ENCODE results near the gene ADGRG7.
A peak's percentile ranks its signal among the peaks of the same experiment; 100 is the strongest.
"Not testable (repeated sequence)": the region's sequence is repeated elsewhere in the genome, so short reads cannot be mapped to it uniquely, and the experiment has no call there.

ADGRG7 gene, protein sequence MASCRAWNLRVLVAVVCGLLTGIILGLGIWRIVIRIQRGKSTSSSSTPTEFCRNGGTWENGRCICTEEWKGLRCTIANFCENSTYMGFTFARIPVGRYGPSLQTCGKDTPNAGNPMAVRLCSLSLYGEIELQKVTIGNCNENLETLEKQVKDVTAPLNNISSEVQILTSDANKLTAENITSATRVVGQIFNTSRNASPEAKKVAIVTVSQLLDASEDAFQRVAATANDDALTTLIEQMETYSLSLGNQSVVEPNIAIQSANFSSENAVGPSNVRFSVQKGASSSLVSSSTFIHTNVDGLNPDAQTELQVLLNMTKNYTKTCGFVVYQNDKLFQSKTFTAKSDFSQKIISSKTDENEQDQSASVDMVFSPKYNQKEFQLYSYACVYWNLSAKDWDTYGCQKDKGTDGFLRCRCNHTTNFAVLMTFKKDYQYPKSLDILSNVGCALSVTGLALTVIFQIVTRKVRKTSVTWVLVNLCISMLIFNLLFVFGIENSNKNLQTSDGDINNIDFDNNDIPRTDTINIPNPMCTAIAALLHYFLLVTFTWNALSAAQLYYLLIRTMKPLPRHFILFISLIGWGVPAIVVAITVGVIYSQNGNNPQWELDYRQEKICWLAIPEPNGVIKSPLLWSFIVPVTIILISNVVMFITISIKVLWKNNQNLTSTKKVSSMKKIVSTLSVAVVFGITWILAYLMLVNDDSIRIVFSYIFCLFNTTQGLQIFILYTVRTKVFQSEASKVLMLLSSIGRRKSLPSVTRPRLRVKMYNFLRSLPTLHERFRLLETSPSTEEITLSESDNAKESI

DNA sequence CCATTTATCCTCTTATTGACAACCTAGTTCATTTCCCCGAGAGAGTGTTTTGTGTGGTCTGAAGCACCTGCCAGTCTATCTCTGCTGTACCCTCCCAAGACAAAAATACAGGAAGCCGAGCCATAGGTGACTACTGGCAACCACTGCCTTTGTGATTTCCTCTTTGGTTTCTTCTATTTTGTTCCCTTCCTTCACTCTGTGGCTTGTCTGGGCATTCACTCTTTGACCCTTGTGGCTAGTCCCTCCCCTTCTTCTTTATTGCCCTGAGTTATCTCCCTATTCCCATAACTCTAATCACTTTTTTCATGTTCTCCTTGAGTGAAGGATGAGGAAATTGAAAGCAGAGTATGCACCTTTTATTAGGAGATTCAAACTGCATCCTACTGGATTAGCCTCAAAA is at the start of gene ADGRG7:
TSS of gene ADGRG7 (plus strand) at position 297 of the 400 bp plus-strand sequence. CDS start 256 bp downstream, outside the sequence.
- DNase-seq: no peak

DNA sequence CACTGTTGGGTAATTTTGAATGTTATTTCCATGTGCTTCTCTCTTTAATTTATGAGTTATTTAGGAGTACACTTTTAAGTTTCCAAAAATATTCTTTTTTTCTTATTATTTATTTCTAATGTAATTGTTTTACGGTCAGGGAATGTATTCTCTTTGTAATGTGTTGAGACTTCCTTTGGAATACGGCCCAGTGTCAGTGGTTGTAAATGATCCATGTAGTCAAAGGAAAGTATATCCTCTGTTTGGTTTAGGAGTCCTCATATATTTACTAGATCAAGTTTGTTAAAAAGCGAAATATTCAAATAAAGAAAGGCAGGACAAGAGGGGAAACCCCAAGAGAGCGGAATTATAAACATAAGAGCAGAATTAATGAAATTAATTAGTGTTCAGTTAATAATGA is 49.0 kb upstream of the ADGRG7 start:
- no peak for DNase-seq

DNA sequence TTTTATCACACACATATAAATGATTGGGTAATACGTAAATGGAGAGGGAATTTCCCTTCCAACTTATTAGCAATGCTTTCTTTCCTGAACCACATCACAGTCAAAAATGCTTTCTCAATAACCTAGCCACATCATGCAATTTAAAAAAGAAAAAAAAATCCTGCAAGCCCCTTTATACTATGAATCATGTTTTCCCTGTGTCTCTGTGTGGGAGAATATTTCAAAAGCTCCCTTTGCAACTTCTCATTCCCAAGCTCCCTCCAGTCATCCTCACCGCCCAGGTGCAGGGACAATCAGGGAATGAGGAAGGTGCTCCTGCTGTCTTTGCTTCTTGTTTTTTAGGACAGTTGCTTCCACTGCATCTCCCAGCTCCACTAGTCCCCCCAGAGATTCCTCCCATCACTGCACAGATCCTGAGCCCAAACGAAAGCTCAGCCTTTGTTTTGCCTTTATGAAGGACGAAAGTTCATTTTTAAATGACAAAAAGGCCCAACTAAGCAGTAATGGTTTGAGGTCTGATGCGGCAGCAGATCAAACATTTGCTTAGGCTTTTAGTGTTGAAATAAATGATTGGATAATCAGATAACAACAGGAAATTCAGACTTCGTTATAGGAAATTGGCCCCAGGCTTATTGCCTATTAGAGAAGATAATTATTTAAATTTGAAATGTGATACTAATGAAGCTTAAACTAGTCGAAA is 47.8 kb upstream of the ADGRG7 start:
- DNase-seq: no peak

DNA sequence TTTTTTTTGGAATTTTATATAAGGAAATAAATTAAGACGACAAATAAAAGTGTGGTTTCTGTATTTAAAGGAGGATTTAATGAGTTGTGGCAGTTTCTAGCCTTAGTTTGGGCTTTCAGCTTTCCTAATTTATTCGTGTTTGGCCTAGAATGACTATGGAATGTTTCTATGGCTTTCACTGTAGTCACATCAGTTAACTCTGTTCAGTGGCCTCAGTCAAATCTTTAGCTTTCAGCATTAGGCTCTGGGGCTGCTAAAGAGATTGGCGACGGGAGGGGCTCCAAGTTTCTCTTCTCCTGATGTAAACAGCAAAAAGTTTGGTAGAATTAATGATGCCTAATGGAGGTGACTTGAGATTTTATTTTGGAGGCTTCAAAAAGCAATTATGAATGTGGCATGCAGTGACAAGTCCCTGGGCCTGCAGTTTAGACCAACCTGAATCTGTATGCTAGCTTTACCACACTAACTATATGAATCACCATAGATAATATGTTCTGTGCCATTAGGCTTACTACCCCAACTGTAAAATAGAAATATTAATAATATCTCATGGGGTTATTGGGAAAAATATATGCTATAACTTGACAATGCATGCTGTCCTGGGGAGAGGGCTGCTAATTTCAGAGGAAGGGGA is 47.1 kb upstream of the ADGRG7 start:
- DNase-seq: no peak

DNA sequence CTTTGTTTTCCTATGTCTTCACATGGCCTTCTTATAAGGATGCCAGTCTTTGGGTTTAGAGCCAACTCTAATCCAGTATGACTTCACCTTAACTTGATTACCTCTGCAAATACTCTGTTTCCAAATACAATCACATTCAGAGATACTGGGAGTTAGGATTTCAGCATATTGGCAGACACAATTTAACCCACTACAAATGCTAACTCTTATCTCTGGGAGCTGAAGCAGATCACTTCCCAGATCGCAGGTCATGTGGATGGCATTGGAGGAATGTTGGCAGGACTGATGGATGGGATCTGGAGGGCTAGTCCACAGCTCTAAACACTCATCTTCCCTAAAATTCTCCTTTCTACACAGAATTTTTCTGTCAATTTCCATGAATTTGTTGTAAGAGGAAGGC is 46.2 kb upstream of the ADGRG7 start:
- no peak for DNase-seq

DNA sequence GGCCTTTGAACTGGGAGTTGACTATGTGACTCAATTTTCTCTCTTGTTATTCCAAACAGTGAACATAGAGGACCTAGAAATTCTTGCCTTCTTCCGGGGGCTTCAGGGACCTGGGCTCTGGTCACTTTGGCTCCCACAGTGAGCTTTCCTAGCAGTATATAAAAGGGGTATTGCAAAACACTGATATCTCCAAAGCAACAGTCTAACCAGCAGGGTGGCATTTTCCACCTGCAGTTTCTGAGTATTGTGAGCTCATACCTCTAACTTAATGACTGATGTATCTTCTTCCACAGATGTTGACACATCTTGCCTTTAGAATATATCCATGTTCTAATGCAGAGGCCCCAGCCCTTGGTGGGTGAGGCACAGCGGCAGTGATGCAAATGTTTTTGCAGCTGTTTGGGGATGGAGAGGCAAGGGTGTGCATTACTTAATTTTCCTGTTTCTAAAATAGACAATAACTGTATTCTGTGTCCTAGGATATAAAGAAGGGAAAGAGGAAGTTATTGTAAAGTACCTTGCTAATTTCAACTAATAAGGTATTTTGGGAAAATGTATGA is 45.7 kb upstream of the ADGRG7 start:
- DNase-seq: no peak

DNA sequence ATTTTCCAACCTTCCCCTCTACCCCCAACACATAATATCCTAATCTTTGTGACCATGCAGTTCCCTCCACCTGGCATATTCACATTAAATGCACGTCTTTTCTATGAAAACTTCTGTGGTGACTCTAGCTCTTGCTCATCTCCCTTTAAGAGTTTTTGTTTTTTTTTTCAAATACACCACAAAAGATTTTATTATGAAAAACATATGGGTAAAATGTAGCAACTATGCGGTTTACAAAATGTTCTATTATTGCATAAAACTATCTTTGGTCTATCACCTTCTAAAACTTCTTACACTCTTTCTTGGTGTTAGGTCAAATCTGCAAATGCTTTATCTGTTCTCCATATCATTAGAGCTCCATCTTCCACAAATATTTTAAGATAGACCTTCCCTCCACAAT is 38.6 kb upstream of the ADGRG7 start:
- no peak for DNase-seq

DNA sequence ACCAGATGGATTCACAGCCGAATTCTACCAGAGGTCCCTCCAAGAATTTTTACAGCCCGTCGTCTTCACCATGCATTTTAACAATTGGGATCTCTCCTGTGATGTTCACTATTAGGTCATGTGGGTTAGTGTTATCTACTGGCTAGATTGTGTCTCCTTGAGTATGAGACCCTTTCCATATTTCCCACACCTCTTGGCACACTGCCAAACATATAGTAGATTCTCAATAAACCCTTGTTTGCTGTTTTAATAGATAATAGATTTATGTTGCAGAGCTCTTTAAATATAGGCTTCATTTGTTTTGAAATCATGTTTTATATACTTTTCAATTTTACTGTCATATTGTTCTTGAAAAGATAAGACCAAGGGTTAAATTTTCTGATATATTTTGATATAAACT is 34.9 kb upstream of the ADGRG7 start:
- no peak for DNase-seq

DNA sequence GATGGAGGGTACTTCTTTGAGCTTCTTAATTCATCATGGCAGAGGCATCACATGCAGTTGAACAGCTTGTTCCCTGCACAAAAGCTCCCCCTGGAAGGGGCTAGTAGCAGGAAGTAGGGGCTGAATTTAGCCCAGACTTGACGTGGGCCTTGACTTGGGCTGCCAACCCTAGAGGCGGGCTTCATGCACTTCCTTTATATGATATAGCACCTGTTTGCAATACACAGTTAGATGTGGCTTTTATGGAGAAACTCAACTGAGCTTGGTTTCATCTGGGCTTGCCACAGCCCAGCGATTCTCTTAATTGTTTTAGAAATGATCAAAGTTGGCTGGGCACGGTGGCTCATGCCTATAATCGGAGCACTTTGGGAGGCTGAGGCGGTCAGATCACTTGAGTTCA is 33.7 kb upstream of the ADGRG7 start:
- DNase-seq: no peak

DNA sequence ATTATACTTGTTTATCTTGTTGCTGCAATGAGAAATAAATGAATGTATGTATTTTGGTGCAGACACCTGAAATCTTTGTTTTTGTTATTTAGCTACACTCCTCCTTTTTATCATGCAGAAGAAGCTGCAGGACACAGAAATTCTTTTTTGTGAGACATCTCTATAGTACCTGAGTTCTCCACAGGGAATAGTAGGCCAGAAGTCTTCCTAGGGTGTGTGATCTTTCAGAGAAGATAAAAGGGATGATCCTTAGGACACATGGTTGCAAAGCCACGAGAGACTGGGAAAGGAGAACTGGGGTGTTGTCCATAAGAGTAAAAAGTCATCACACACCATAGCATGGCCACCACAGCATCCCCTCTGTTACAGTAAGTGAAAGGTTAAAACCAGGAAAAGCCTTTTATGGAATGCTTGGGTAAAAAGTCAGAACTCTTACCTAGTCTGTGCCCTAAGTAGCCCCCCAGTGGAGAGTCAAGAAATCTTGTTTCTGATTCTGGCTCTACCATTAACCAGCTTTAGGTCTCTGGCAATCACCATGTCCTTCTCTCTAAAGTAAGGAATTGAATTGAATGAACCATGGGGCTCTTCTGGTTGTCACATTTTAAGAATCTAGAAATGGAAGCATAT is 31.9 kb upstream of the ADGRG7 start:
- no peak for DNase-seq

DNA sequence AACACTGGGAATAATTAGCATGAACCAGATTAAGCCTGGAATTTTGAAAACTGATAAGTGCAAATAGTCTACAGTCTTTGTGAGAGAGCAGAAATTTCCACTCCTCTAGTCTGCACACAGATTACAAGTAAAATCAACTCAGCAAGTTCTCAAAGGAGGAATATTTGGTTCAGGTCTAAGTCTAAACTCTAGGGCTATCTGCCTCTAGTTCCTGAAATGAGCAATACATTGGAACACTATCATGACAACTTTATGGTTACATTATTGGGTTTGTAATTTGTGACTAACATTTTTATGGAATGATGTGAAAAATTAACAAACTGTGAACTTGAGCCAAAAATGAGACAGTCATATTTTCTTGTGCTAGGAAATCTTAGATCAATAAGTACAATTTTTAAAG is 30.8 kb upstream of the ADGRG7 start:
- no peak for DNase-seq

DNA sequence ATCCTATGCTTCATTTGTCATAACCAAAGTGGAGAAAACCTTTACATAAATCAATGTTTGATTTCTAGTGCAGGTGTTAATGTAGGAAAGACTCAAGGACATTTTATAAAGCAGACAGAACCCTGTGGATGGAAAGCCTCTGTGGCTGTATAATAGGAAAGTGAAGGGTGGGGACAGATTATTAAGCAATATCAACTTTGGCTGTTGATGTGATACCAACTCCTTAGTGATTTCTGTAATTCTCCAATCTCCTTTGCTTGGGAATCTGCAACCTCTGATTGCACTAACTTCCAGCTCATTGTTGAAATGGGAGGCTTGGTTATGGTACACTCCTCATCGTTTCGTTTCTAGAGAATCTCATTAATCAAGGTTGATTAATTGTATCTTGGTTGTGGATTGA is 29.3 kb upstream of the ADGRG7 start:
- DNase-seq: no peak

DNA sequence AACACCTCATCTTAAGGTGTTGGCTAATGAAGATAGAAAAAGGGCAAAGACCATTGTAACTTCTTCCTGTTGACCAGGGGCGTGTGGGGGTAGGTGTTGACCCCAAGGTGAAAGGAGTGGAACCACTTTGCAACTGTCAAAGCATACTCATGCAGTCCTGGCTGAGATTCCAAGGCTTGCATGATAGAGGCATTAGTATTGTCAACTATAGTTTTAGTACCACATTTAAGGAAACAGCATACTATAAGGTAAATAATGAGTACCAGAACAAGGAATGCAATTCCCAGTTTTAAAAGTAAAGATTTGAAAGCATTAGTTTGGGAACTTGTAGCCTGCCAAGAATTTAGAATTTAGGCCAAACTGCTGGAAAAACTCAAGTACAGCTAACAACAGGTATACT is 27.8 kb upstream of the ADGRG7 start:
- DNase-seq: no peak

DNA sequence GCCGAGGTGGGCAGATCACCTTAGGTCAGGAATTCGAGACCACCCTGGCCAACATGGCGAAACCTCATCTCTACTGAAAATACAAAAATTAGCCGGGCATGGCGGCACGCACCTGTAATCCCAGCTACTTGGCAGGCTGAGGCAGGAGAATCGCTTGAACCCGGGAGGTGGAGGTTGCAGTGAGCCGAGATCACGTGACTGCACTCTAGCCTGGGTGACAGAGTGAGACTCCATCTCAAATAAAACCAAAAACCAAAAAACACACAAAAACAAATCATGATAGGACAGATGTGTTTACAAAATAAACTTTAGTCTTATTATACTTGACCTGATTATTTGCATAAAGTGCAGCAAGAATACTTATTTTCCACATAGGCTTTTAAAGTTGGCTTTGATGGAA is 27.2 kb upstream of the ADGRG7 start:
- DNase-seq: not testable (repeated sequence)

DNA sequence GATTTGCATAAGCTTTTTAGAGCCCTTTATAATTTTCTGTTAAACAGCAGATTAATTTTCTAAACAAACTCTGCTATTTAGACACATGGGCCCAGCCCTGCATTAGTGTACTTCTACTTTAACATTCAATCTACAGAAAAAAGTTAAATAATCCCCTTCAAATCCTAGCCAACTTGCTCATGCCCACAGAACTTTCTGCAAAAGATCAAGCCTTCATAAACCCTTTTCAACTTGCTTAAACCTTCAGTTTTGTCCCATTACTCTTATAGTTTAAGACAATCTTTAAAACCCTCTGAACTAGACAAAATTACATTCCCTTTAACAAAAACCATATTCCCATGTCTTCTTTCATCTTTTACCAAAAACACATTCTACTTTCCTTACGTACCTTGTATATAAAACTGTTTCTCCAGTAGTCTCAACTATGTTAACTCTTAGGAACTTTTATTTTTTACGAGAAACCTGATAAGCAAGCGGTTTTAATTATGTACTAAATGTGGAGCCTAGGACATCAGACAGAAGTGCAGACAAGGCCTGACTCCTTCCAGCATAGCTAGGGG is 25.2 kb upstream of the ADGRG7 start:
- DNase-seq: no peak

DNA sequence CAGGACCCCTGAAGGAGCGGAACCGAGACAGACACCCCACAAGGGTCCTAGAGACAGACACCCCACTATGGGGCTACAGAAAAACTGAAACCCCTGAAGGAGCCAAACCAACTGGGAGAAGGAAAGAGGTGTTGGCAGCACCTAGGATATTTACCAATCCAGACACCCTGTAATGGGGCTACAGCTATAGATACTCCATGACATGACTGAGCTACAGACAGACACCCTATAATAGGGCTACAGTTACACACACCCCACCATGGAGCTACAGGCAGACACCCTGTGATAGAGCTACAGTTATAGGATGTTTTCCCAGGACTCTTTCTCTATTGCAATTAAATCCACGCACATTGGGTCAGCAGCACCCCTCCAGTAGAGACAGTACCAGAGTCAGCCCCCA is 22.6 kb upstream of the ADGRG7 start:
- no peak for DNase-seq

DNA sequence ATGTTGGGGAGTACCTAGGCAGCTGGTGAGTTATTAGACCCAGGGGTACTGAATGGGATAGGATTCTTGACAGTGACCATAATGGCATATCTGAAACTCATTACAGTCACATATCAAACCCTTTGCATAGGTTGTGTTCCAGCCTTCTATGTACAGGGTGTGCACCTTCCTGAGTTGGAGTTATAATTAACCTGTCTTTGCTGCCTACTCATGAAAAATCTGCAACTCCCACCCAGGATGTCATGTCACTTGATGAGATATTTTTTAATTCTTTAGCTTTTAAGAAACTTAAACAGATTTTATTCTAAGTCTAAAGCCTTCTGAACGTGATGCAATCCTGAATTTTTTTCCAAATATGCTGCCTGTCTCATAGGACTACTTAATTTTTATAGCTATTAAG is 21.1 kb upstream of the ADGRG7 start:
- DNase-seq: no peak

DNA sequence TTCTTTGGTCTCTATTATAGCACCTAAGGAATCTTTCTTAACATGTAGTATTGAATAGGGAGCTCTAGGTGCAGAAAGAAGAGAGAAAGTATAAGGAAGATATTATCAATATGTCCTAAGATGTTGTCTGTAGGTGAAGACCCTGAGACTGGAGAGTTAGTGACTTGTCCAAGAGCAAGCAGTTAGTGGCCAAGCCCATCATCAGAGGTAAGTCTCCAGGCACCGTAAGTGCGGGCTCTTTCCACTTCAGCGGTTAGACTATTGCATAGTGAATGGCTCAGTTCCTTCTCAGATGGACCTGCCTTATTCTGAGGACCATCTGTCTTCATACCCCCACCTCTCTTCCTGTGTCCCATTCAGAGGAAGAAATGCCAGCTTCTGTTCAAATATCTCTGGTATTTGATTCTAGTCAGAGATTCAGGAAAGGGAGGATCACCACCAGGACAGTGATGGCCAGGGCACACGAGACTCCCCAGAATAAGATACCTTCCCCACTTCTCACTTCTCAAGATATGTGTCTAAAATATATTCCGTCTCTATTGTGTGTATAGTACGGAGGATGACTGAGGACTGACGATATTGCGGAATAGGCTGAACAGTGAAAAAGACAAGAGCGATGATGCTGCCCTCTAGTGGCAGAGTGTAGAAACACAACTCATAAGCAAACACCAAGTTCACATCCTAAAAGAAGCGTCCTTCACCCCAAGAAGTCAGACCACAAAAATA is 19.1 kb upstream of the ADGRG7 start:
- peak; percentile 22 for DNase-seq

DNA sequence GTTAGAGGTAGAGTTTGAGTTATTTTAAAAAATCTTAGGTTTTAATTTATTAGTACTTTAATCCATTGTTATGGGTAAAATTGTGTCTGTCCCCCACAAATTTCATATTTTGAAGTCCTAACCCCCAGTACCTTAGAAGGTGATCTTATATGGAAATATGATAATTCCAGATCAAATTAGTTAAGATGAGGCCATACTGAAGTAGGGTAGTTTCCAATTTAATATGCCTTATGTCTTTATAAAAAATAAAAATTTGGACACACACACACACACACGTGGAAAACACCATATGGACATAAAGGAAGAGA is 18.6 kb upstream of the ADGRG7 start:
- no peak for DNase-seq

DNA sequence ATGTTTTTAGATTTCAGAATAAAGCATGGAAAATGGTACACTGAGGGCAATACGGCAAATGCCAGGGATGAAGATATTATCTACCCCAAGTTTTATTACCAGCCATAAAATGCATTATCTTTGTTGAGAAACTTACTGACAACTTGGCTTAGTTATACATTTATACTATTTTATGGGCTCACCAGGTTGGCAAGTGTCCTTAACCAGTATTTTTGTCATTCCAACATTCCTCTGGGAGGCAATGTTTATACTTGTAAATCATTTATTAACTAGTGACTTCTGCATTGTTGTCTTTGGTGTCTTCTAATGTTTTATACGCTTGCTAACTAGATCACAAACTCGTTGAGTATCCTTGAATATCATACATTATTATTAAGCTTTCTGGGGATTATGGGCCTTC is 18.0 kb upstream of the ADGRG7 start:
- DNase-seq: no peak

DNA sequence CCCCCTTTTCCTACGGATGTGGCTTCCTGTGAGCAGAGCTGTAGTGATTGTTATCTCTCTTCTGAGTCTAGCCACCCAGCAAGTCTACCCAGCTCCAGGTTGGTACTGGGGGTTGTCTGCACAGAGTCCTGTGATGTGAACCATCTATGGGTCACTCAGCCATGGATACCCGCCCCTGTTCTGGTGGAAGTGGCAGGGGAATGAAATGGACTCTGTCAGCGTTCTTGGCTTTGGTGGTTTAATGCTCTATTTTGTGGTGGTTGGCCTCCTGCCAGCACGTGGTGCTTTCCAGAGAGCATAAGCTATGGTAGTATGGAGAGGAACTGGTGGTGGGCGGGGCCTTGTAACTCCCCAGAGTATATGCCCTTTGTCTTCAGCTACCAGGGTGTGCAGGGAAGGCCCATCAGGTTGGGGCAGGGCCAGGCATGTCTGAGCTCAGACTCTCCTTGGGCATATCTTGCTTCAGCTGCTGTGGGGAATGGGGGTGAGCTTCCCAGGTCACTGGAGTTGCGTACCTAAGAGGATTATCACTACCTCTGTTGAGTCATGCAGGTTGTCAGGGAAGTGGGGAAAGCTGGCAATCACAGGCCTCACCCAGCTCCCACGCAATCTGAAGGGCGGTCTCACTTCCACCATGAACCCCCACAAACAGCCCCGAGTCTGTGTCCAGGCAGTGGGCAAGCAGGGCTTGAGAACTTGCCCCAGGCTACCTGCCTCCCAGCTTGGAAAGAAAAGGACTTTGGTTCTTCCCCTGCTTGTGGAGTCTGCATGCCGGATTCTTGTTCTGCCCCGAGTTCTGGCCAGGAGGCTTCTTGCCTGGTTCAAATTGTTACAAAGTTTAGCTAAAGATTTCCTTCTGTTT is 9.0 kb upstream of the ADGRG7 start:
- DNase-seq: no peak

Measured in NCI-H1417 treated with DMSO at 0.1 percent for 48 hours (cell line).